Body of pancreas (tissue), 4 donors: Measurements from ENCODE around the gene HDAC1.

ENCODE experiments used
- POLR2A ChIP-seq, 3 donors: fragments of 450-650 bp; IDR thresholded peaks; one replicate each; pipeline ENCODE4 v1.6.1; 2016; ENCODE audit warnings: antibody characterized with exemption in 3 of 3, mild to moderate bottlenecking in 2 of 3
- TF ChIP-seq, protein P1 (sequence below), 7 experiments: fragments of 450-650 bp in 4 of 7; fragments of 200-600 bp in 3 of 7; sonication (generic) in 3 of 7; IDR thresholded peaks; one replicate each; pipeline ENCODE4 v1.5.1; 2016 to 2019; ENCODE audit warnings: antibody characterized with exemption in 7 of 7

DNA sequence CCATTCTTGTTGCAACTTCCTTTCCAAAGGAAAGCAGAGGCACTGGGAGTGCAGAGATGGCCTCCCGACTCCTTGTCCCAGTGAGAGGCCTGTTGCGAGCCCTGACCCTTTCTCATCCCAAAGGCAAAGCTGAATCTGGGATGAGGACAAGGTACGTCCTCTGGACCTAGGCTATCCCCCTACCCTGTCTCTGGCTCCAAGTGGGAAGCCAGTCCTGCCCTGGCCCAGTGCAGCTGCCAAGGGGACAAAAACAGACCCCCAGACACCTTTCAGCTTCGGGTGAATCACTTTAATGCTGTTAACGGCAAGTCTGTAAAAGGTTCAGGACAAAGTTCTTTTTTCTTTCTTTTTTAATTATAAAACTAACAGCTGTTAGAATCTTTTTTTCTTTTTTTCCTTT, 73.0 kb downstream of the HDAC1 start:
- TF ChIP-seq, protein P1, sequence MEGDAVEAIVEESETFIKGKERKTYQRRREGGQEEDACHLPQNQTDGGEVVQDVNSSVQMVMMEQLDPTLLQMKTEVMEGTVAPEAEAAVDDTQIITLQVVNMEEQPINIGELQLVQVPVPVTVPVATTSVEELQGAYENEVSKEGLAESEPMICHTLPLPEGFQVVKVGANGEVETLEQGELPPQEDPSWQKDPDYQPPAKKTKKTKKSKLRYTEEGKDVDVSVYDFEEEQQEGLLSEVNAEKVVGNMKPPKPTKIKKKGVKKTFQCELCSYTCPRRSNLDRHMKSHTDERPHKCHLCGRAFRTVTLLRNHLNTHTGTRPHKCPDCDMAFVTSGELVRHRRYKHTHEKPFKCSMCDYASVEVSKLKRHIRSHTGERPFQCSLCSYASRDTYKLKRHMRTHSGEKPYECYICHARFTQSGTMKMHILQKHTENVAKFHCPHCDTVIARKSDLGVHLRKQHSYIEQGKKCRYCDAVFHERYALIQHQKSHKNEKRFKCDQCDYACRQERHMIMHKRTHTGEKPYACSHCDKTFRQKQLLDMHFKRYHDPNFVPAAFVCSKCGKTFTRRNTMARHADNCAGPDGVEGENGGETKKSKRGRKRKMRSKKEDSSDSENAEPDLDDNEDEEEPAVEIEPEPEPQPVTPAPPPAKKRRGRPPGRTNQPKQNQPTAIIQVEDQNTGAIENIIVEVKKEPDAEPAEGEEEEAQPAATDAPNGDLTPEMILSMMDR (IDR thresholded peaks at IDR 0.05) = no peak
- no peak for TF ChIP-seq POLR2A (IDR thresholded peaks at IDR 0.05)
